HG02571 (cell line): ENCODE measurements around the gene C5AR1.
"Not testable (repeated sequence)": the region's sequence is repeated elsewhere in the genome, so short reads cannot be mapped to it uniquely, and the experiment has no call there.

Source experiments
- ATAC-seq: cut with Tn5 transposase; IDR thresholded peaks from one replicate; pipeline ENCODE4 v1.9.1; 2021; ENCODE audit warnings: mild to moderate bottlenecking, moderate library complexity; ENCODE audit not compliant: unreplicated experiment

C5AR1 gene

GRCh38 chr19:47309608-47310007, at the start of gene C5AR1:
TSS of gene C5AR1 (plus strand) at chr19:47309861. CDS start at chr19:47309896, 35 bp downstream.
- ATAC-seq: no peak

- ATAC-seq: no peak
Measured at GRCh38 chr19:47260476-47260875, 49.2 kb upstream of the C5AR1 start.

- ATAC-seq: peak; percentile 48
Measured at GRCh38 chr19:47261946-47262793, 47.5 kb upstream of the C5AR1 start.

- no peak for ATAC-seq
Measured at GRCh38 chr19:47264629-47265028, 45.0 kb upstream of the C5AR1 start.

DNA sequence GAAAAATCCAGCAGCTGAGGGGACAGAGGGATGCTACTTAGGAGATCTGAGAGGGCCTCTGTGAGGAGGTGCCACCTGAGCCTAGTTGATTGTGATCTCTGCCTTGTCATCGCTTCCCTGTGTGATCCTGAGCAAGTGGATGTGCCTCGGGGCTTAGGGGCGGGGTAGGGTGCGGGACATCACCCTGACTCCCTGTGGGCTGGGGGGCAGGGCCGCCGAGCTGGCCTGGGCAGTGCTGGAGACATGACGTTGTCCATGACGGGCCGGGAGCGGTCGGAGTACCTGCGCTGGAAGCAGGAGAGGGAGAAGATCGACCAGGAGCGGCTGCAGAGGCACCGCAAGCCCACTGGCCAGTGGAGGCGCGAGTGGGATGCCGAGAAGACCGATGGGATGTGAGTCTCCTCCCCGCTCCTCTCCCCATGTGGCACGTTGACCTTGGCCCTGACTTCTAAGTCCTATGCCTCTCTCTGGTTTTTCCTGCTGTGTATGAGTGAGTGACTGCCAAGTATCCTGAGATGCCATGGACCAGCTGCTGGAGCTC, 43.2 kb upstream of the C5AR1 start:
- ATAC-seq: no peak

DNA sequence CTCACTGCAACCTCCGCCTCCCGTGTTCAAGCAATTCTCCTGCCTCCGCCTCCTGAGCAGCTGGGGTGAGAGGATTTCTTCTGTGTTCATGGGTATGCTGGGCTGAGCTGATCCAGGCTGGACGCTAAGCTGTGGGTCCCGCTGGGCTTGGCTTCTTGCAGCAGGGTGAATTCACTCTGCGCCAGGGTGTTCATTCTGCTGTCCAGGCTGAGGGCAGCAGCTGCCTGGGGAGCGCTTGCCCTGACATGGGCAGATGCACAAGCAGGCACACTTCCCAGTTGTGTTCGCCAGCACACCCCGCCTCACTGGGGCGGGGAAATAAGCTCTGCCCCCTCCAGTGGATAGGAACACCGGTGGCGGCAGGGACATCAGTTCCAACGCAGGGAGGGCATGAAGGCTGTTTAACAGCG, 42.3 kb upstream of the C5AR1 start:
- ATAC-seq: no peak

DNA sequence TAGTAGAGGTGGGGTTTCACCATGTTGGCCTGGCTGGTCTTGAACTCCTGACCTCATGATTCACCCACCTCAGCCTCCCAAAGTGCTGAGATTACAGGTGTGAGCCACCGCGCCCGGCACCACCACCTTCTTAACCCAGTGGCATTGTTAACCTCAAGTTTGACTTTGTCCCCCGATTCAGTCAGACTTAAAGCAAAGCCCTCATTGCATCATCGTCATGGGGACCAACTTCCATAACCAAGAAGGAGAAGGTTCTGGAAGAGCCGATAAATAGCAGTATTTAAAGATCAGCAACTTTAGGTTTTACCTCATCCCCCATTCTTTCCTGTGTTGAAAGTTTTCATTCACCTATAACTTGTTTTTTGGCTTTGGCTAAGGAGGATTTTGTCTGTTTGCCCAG, 41.6 kb upstream of the C5AR1 start:
- ATAC-seq: no peak

DNA sequence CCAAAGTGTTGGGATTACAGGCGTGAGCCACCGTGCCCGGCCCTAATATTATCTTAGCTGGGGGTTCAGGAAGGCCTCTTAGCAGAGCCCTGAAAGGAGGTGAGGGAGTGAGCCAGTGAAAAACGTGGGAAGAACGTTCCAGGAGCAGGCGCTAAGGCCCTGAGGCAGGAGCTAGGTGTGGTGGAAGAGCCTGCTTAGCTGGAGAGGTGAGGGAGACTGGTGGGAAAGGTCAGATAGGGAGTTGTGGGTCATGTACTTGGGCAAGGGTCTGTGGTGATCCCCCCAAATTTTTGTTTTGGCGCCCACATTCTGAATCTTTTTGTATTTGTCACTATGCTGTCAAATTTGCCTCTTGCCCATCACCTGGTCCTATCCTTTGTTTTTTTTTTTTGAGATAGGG, 40.1 kb upstream of the C5AR1 start:
- ATAC-seq: no peak

DNA sequence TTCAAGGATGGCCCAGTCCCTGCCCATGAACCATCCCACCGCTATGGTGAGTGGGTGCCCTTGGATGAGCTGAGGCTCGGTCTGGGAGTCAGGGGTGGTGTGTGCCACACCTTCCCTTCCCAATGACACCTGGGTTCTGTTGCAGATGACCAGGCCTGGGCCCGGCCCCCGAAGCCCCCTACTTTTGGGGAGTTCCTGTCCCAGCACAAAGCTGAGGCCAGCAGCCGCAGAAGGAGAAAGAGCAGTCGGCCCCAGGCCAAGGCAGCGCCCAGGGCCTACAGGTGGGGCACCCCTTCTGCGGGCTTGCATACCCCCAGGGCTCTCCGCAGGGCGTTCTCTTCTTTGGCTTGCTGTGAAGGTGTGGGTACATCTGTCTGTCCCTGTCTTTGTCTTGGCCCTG, 39.3 kb upstream of the C5AR1 start:
- ATAC-seq: no peak

DNA sequence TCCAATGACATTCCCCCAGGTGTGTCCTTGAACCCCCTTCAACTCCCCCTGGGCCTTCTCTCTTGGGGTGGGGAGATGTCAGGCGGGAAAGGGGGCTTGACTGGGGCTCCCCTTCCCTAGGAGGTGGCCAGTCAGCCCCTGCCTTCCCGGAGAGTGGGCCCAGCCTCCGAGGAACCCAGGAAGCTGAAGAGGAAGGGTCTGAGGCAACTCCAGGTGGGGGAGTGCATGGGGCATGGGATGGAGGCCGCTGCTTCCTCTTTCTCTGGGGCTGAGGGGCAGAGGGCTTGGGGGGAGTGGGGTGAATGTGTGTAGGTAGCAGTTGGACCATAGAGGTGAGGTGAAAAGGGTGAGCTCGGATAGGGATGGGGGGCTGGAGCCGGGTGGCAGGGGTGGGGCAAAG, 37.7 kb upstream of the C5AR1 start:
- no peak for ATAC-seq

DNA sequence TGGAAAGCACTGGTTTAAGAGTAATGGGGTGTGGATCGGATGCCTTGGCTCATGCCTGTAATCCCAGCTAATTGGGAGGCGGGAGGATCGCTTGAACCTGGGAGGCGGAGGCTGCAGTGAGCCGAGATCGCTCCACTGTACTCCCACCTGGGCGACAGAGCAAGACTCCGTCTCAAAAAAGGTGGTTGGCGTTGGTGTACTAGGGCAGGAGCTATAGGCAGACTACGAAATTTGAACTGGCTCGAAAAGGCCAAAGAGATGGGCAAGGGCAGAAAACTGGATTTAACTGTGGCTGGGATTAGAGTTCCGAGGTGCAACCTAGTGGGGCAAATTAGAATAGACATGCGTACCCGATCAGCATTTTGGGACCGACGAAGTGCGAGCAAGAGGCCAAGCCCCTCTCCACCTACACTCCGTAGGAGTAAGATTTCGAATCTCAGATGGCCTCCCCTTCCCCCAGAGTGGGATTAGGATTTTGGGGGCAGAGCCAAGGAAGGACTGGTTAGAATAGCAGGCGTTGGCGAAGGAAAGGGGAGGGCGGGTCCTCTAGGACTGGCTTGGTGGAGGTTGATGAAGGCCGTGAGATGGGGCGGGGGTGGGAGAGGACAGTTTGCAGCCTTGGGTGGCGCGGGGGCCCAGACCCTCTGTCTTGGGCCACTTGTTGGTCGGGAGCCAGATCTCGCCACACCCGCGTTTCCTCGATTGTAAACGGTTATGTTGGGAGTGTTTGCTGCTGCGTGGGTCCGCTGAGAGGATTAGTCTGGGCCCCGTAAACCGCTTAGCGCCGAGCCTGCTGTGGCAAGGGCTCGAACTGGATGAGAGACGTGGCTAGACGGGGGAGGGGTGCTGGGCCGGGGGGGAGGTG, 37.0 kb upstream of the C5AR1 start:
- ATAC-seq: no peak

DNA sequence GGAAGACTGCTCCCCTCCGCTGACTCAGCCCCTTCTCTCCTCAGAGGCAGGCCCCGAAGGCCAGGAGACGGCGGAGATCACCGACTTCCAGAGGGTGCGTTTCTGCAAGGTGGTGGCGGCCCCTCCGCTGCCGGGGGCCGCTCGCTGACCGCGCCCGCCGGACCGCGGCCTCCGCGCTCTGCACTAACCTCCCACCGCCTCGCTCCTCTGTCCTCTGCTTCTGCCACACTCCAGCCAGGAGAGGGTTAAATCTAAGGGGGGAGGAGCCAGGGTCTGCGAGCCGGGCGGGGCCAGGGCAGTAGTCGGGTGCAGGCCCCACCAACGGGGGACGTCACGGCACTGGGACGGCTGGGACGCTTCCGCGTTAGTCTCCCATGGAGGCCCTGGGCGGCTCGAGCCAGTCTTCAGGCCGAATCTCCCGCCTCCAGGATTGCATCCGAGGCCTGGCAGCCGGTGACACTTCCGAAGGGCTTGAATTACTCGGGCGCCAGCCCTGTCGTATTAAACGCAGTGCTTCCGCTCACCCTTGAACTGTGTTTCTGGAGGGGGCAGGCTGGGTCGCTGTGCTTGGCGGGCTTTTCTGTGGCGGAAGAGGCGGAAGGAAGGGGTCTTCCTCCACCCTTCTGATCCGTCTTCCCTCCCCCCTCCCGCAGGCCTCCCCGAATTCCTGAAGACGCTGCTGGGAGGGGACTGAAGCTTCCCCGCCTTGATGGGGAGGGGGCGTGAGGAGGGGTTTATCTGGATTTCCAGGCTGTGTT, 36.2 kb upstream of the C5AR1 start:
- peak; percentile 61 for ATAC-seq

DNA sequence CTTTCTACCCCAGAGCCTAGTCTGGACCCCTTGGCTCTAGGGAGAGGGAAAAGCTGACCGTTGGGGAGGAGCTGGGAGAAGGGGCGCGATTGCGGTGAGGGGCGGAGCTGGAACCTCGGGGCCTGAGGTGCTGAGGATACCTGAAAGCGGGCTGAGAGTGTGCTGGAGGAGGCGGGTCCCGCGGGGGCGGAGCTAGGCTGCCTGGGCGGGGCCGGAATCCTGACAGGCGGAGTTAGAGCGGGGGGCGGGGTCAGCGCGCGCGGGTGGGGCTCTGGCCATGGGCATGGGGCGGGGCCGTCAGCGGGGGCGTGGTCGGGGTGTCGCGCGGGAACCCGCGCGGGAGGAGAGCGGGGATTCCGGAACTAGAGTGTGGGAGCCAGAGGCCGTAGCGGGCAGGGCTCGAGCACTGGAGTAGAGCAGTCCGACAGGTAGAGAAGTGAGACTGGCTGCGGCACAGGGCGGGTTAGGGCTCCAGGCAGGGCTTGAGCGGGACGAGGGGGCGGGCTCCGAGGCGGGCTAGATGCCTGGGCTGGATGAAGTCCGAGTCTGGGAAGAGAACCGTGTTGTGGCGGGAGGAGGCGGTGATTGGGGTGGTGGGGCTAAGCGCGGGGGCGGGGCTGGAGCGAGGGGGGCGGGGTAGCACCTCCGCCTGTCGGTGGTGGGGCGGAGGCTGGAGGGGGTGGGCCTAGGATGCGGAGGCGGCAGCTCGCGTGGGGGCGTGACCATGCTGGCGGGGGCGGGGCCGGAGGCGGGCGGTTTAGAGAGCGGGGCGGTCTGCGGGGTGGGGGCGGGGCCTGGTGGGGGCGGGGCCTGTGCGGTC, 35.4 kb upstream of the C5AR1 start, which contains the start of gene INAFM1:
TSS of gene INAFM1 (plus strand) at position 815 of the 820 bp plus-strand sequence. CDS start 35 bp downstream, outside the sequence.
- peak; percentile 52 for ATAC-seq

GRCh38 chr19:47274891-47275761, 34.5 kb upstream of the C5AR1 start:
- no peak for ATAC-seq

- ATAC-seq: no peak
Measured at GRCh38 chr19:47275791-47276461, 33.7 kb upstream of the C5AR1 start.

DNA sequence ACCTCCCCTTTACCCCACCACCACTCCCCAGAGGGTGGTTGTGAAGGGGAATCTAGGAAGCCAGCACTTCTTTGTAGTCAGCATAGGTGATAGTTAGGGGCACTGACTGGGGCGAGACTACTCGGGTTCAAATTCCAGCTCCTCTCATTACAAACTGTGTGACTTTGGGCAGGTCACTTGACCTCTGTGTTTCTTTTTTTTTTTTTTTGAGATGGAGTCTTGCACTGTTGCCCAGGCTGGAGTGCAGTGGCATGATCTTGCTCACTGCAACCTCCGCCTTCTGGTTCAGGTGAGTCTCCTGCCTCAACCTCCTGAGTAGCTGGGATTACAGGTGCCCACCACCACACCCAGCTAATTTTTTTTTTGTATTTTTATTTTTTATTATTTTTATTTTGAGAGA, 33.1 kb upstream of the C5AR1 start:
- not testable (repeated sequence) for ATAC-seq

DNA sequence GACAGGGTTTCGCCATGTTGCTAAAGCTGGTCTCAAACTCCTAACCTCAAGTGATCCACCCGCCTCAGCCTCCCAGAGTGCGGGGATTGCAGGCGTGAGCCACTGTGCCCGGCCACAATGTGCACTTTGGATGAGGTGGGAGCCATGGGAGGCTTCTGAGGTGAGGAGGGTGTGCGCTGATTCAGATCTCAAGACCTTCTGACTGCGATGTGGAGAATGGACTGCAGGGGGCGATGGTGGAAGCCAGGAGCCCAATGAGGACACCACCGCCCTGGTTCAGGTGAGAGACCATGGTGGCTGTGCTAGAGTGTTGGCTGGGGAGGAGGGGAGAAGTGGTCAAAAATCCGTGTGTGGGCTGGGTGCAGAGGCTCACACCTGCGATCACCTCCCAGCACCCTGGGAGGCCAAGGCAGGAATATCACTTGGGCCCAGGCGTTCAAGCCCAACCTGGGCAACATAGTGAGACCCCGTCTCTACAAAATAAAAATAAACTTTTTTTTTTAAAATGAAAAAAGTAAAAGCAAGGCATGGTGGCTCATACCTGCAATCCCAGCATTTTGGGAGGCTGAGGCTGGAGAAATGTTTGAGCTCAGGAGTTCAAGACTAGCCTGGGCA, 29.4 kb upstream of the C5AR1 start:
- ATAC-seq: no peak
